ENCODE results near the gene TAMALIN. TPM values are rescaled to one million over a fixed set of nuclear protein-coding genes. Genes with fewer than 3 reads are reported as not detected.

Gene TAMALIN
- total RNA-seq, 1 donor = 4.7 TPM

- no peak for TF ChIP-seq CTCF (IDR thresholded peaks at IDR 0.05; ENCODE audit: extremely low read depth, low read depth, low read length)
- H3K27ac ChIP-seq (ENCODE audit: low read depth, low read length) = no peak overlapping the region
- H3K79me2 ChIP-seq (ENCODE audit: insufficient read depth, low read length) = no peaks in the 10 kb centered on the region
- H3K36me3 ChIP-seq (ENCODE audit: insufficient read depth, low read length) = peaks cover 24% of the 10 kb centered on the region
- peaks cover 19% of the 10 kb centered on the region for H3K4me1 ChIP-seq (ENCODE audit: insufficient read depth, low read length)
- H4K20me1 ChIP-seq (ENCODE audit: insufficient read depth, low read length) = no peaks in the 10 kb centered on the region
- no peaks in the 10 kb centered on the region for H3K9me3 ChIP-seq (ENCODE audit: low read depth, low read length)
- no peak for DNase-seq (ENCODE audit: insufficient read length, low spot score, missing footprints)
- no peak overlapping the region for H2AFZ ChIP-seq (ENCODE audit: low read length)
- H3K27me3 ChIP-seq (ENCODE audit: insufficient read depth, low read length) = no peaks in the 10 kb centered on the region
- no peak overlapping the region for H3K4me3 ChIP-seq (ENCODE audit: insufficient read depth, low read length)
- no peak overlapping the region for H3K4me2 ChIP-seq (ENCODE audit: insufficient read depth, low read length)
Observed at GRCh38 chr12:52060498-52061177, 53.9 kb downstream of the TAMALIN start.

GRCh38 chr12:52061470-52062166, 54.9 kb downstream of the TAMALIN start:
- DNase-seq (ENCODE audit: insufficient read length, low spot score, missing footprints) = no peak
- no peak overlapping the region for H3K4me3 ChIP-seq (ENCODE audit: insufficient read depth, low read length)
- H3K79me2 ChIP-seq (ENCODE audit: insufficient read depth, low read length) = no peaks in the 10 kb centered on the region
- no peaks in the 10 kb centered on the region for H3K9me3 ChIP-seq (ENCODE audit: low read depth, low read length)
- no peak overlapping the region for H3K27ac ChIP-seq (ENCODE audit: low read depth, low read length)
- H3K36me3 ChIP-seq (ENCODE audit: insufficient read depth, low read length) = peaks cover 17% of the 10 kb centered on the region
- H3K4me2 ChIP-seq (ENCODE audit: insufficient read depth, low read length) = no peak overlapping the region
- no peaks in the 10 kb centered on the region for H3K27me3 ChIP-seq (ENCODE audit: insufficient read depth, low read length)
- TF ChIP-seq CTCF (IDR thresholded peaks at IDR 0.05; ENCODE audit: extremely low read depth, low read depth, low read length) = no peak
- H4K20me1 ChIP-seq (ENCODE audit: insufficient read depth, low read length) = no peaks in the 10 kb centered on the region
- no peak overlapping the region for H2AFZ ChIP-seq (ENCODE audit: low read length)
- peaks cover 24% of the 10 kb centered on the region for H3K4me1 ChIP-seq (ENCODE audit: insufficient read depth, low read length)

GRCh38 chr12:52062167-52063081, 55.7 kb downstream of the TAMALIN start:
- H2AFZ ChIP-seq (ENCODE audit: low read length) = no peak overlapping the region
- TF ChIP-seq CTCF (IDR thresholded peaks at IDR 0.05; ENCODE audit: extremely low read depth, low read depth, low read length) = no peak

More at GRCh38 chr12:52062167-52063081, 55.7 kb downstream of the TAMALIN start:
- no peaks in the 10 kb centered on the region for H3K79me2 ChIP-seq (ENCODE audit: insufficient read depth, low read length)
- DNase-seq (ENCODE audit: insufficient read length, low spot score, missing footprints) = no peak
- no peak overlapping the region for H3K4me3 ChIP-seq (ENCODE audit: insufficient read depth, low read length)
- peaks cover 30% of the 10 kb centered on the region for H3K4me1 ChIP-seq (ENCODE audit: insufficient read depth, low read length)
- H3K27me3 ChIP-seq (ENCODE audit: insufficient read depth, low read length) = no peaks in the 10 kb centered on the region
- H3K4me2 ChIP-seq (ENCODE audit: insufficient read depth, low read length) = no peak overlapping the region
- no peaks in the 10 kb centered on the region for H3K9me3 ChIP-seq (ENCODE audit: low read depth, low read length)
- H4K20me1 ChIP-seq (ENCODE audit: insufficient read depth, low read length) = no peaks in the 10 kb centered on the region
- H3K36me3 ChIP-seq (ENCODE audit: insufficient read depth, low read length) = peaks cover 9% of the 10 kb centered on the region
- peak overlapping the region; percentile 98 for H3K27ac ChIP-seq (ENCODE audit: low read depth, low read length)

Data from osteoblast (primary cell).